HG02571 (cell line): ENCODE results near the gene CCDC51.

ENCODE experiments used
- ATAC-seq: cut with Tn5 transposase; IDR thresholded peaks from one replicate; pipeline ENCODE4 v1.9.1; 2021; ENCODE audit warnings: mild to moderate bottlenecking, moderate library complexity; ENCODE audit not compliant: unreplicated experiment

The CCDC51 gene

GRCh38 chr3:48422681-48423080 lies 17.2 kb downstream of the CCDC51 start:
- ATAC-seq = no peak

DNA sequence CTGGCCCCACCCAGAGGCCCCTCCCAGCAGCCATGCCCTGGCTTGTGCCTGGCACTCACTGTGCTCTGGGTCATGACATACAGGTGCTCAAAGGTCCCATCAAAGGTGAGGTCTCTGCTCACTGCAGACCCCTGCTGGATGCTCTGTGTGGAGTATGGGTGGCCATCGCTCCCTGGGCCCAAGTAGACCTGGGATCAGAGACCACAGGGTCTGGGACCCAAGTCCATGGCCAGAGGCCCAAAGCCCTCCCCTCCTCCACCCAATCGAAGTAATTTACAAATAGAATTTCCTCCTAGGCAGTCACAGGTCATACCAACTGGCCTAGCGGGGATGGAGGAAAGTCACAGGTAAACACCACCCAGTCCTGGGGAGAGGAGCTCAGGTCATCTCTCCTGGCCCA lies 17.6 kb downstream of the CCDC51 start:
- ATAC-seq = no peak

GRCh38 chr3:48420561-48420960 lies 19.4 kb downstream of the CCDC51 start:
- no peak for ATAC-seq

DNA sequence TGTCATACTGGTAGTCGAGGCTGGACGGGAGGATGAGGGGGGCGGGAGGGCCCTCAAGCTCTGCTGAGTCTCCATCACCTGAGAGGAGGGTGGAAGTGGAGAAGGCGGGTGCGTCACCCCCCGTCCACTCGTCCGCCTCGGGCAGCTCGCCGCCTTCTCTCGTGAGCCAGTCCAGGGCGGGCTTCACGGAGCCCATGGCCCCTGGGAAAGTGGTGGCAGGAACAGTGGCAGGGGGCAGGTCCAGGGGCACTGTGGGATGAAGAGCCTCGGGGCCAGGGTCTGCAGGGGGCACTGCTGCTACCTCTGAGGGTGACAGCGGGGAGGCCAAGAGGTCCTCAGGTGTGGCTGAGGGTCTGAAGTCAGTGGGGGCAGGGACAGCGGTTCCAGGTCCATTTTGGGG lies 20.3 kb downstream of the CCDC51 start:
- no peak for ATAC-seq

GRCh38 chr3:48419149-48419548 lies 20.8 kb downstream of the CCDC51 start:
- no peak for ATAC-seq

- ATAC-seq = no peak
Measured at GRCh38 chr3:48418651-48419050, 21.3 kb downstream of the CCDC51 start.

DNA sequence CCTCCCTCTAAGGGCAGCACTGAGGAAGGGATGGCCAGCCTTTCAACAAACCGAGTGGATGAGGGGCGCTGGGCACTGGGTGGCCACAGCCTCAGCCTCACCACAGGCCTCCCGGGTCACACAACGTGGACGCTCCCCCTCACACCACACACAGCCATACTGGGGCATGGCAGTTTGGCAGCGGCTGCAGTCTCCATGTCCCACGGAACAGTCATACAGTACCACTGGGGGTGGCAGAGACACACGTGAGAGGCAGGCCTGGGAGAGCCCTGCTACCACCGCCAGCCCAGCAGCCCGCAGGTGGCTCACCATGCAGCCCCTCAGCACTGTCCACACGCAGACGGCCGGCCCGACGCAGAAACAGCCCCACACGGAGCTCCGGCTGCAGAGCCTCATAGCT lies 21.8 kb downstream of the CCDC51 start:
- ATAC-seq = no peak

DNA sequence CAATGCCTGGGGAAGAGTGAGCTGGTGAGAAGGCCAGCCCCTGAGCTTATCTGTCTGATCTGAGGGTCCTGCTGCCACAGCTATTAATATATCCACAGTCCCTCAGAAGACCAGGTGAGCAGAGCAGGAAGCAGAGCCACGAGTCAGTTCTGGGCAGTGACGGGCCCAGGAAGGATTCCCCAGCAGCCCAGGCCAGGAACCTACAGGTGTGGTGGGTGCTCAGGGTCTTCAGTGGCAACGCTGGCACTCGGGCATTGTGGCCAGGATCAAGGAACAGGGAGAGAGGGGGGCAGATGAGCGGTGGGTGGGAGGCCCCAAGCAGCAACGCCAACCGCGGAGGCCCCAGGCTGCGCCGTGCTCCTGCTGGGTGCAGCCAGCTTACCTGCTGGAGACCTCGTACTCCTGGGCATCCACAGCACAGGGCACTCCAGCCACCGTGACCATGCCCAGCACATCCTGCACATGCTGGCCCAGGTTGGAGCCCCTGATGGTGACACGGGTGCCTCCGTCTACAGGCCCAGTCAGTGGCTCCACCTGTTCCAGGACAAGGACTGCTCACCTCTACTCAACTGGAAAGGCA lies 22.3 kb downstream of the CCDC51 start:
- no peak for ATAC-seq

GRCh38 chr3:48416546-48416945 lies 23.4 kb downstream of the CCDC51 start:
- ATAC-seq = no peak

GRCh38 chr3:48416091-48416505 lies 23.8 kb downstream of the CCDC51 start:
- no peak for ATAC-seq

DNA sequence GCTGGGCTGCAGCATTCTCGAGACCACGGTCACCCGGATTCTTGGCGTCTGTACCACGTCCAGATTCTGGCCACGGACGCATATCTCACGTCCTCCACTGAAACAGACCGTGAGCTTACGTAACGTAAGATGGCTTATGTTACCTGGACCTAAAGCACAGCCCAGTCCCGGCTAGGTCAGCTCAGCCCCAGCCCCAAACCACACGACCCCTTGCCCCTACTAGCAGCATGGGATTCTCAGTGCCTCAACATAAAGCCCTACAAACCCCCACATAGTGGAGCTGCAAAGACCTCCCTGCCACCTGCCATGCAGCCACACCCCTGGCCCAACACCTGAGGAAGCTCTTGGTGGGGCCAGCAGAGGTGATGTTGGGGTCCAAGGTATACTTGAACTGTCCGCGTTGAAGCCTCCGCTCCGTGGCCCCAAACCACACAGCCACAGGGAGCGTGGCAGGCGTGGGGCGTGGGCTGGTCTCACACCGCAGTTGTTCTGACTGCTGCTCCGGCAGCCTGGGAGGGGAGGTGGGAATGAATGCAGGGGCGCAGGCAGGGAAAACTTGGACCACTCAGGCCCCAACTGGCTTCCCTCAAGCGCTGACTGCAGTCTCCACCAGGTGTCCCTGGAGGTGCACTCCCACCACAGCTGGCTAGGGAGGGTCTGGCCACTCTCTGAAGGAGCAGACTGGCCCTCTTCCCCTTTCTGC lies 24.5 kb downstream of the CCDC51 start:
- ATAC-seq = no peak

DNA sequence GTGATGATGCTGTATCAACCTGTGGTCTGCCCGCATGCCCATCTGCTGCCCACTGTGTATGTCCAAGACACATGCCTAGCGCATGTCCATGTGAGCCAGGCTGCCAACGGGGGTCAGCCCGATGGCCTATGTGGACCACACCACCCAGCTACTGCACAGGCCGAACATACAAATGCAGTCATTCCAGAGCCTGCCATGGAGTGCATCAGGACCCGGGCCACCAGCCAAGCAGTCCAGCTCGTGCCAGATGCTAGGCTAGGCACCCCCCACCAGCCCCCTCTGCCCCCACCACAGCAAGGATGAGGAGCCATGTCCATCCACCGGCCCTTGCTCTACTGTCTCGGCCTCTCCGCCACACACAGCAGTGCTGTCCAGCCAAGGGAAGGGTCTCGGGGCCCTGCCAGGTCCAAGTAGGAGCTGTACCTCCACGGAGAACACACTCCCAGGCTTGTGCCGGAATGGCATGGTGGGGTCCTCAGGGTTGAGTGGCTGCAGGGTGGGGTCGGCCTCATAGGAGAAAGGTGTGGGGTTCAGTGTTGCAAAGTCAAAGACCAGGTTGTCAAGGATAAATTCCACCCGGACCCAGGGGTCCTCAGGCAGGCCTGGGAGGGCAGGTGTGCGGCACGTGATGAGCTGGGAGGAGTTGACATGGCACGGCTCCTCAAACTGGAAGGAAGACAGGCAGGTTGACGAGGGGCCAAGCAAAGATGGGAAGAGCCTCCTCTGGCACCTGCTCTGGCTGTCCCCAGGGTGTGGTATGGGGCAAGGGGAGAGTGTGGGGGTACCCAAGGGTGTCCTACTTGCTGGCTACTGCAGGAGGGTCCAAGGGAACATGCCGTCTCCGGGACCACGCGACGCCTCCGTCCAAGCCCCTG lies 25.3 kb downstream of the CCDC51 start:
- no peak for ATAC-seq

GRCh38 chr3:48413611-48414010 lies 26.3 kb downstream of the CCDC51 start:
- ATAC-seq = no peak

- ATAC-seq = no peak
Measured at GRCh38 chr3:48413086-48413485, 26.8 kb downstream of the CCDC51 start.

GRCh38 chr3:48412375-48413001 lies 27.4 kb downstream of the CCDC51 start:
- ATAC-seq = no peak

- no peak for ATAC-seq
Measured at GRCh38 chr3:48411606-48412374, 28.1 kb downstream of the CCDC51 start.

DNA sequence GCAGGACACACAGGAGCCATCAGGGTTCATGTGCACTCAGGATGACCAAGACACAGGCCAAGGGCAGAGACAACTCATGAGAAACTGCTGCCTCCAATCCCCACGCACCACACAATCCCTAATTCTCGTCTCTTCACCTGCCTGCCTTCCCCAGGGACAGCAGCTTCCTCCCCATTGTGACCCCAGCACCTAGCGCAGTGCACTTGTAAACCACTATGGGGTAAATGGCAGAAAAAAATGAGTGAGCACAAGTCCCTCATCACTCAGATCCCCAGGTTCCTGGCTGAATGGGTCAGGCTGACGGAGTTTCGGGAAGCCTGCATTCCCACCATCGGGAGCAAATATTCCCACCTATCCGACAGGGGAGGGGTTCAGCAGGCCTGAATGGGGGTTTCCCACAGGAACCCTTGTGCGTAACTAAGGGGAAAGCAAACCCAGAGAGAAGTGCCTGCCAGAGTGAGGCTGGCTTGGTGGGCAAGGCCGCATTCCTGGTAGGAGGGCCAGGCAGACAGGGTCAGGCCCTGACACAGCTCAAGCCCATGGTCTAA lies 28.8 kb downstream of the CCDC51 start:
- ATAC-seq = no peak

DNA sequence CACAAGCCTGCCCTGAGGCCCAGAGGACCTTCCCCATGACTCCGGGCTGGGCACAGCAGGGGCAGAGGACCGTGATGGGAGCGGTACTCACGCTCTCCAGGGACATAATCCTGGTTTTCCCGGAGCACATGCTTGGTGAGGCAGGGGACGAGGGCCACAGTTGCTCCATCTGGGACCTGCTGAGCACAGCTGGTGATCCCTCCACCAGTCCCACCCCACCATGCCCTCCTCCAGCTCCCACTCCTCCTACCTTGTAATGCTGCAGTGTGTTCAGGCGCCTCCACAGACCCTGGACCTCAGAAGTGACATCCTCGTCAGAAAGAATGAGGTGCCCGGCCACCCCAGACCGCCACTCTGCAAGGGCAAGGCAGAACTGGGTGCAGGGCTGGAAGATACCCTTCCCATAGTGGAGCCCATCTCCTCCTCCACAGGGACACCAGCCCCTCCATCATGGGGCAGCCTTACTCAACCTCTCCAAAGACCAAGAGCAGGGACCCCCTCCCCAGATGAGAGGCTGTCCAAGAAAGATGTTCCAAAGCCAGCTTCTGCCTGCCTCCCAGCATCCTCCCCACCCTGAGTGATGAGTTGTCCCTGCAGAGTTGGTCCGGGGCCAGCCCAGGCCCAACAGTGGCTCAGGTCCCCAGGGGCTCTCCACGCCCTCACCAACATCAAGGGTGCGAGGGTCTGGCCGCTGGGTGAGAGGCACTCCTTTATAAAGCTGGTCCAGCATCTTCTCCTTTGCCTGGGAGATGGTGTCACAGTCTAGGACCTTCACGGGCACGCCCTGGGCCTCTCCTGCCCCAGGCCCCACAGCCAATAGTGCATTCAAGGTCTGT lies 29.5 kb downstream of the CCDC51 start:
- ATAC-seq = no peak
